IMR-90 (cell line): ENCODE measurements around the gene HRC. TPM values are rescaled to one million over a fixed set of nuclear protein-coding genes. Genes with fewer than 3 reads are reported as not detected.

Experiments used
- ATAC-seq: fragments of 200-7000 bp; cut with Tn5 transposase; 2 replicates; pipeline ENCODE4 v1.9.1; 2020; ENCODE audit warnings: low read depth, mild to moderate bottlenecking, moderate library complexity
- BruUV-seq: library from RNA; stranded (reverse); fragments of 400-500 nt; replicated peaks from 2 replicates; lab custom pipeline; 2021; lab: Mats Ljungman, UMichigan
- CTCF ChIA-PET: fragments of 300-600 bp; formaldehyde crosslinking; extraction: SDS; loops from one replicate; lab custom pipeline; 2021; ENCODE audit warnings: antibody characterized with exemption; lab: Yijun Ruan, JAX
- POLR2A ChIA-PET: fragments of 300-600 bp; sonication (Branson Sonifier 250); formaldehyde crosslinking; loops from one replicate; lab custom pipeline; 2022; ENCODE audit warnings: antibody characterized with exemption; ENCODE audit not compliant: unreplicated experiment; lab: Charles Lee
- DNase-seq: peaks from one replicate; pipeline ENCODE4 v3.0.0; 2013
- H2AFZ ChIP-seq: replicated peaks from 2 replicates; pipeline ENCODE3; 2013; ENCODE audit warnings: low read length, mild to moderate bottlenecking; ENCODE audit not compliant: poor library complexity
- H2AK5ac ChIP-seq: 2 replicates; pipeline ENCODE4 v1.6.1; 2013; ENCODE audit warnings: low read depth, low read length, inconsistent platforms
- H2AK9ac ChIP-seq: replicated peaks from 2 replicates; pipeline ENCODE3; 2013; ENCODE audit warnings: mild to moderate bottlenecking, low read depth, low read length, moderate library complexity; ENCODE audit not compliant: poor library complexity
- H2BK120ac ChIP-seq: 2 replicates; pipeline ENCODE4 v1.6.1; 2013; ENCODE audit warnings: low read depth, low read length, inconsistent platforms
- H2BK15ac ChIP-seq: 3 replicates; pipeline ENCODE4 v1.6.1; 2013; ENCODE audit warnings: low read depth, low read length, inconsistent platforms
- H2BK20ac ChIP-seq: 2 replicates; pipeline ENCODE4 v1.6.1; 2013; ENCODE audit warnings: low read depth, mild to moderate bottlenecking, inconsistent platforms, low read length, moderate library complexity
- H2BK5ac ChIP-seq: 2 replicates; pipeline ENCODE4 v1.6.1; 2013; ENCODE audit warnings: mild to moderate bottlenecking, low read depth, low read length, inconsistent platforms; ENCODE audit not compliant: poor library complexity, severe bottlenecking
- H3K14ac ChIP-seq: replicated peaks from 2 replicates; pipeline ENCODE4 v1.6.1; 2013; ENCODE audit warnings: low read depth, low read length, inconsistent platforms
- H3K18ac ChIP-seq: 2 replicates; pipeline ENCODE4 v1.6.1; 2013; ENCODE audit warnings: low read depth, low read length, control low read depth
- H3K23ac ChIP-seq: 2 replicates; pipeline ENCODE4 v1.6.1; 2013; ENCODE audit warnings: low read depth, low read length, inconsistent platforms
- H3K27ac ChIP-seq: 2 replicates; pipeline ENCODE4 v1.5.1; 2013; ENCODE audit warnings: mild to moderate bottlenecking, control low read depth, low read length; ENCODE audit not compliant: insufficient read depth
- H3K27me3 ChIP-seq: 2 replicates; pipeline ENCODE4 v1.6.1; 2013; ENCODE audit warnings: low read length; ENCODE audit not compliant: control insufficient read depth, insufficient read depth
- H3K36me3 ChIP-seq: 2 replicates; pipeline ENCODE4 v1.6.1; 2013; ENCODE audit warnings: low read length, mixed read lengths; ENCODE audit not compliant: control insufficient read depth, insufficient read depth
- H3K4ac ChIP-seq: 2 replicates; pipeline ENCODE4 v1.6.1; 2013; ENCODE audit warnings: low read depth, low read length, inconsistent platforms
- H3K4me1 ChIP-seq: 2 replicates; pipeline ENCODE4 v1.6.1; 2013; ENCODE audit warnings: low read length, mixed read lengths; ENCODE audit not compliant: control insufficient read depth, insufficient read depth
- H3K4me2 ChIP-seq: 2 replicates; pipeline ENCODE4 v1.6.1; 2013; ENCODE audit warnings: low read depth, mild to moderate bottlenecking, control low read depth, low read length, moderate library complexity
- H3K4me3 ChIP-seq: 2 replicates; pipeline ENCODE4 v1.5.1; 2013; ENCODE audit warnings: low read depth, mild to moderate bottlenecking, control low read depth, low read length, moderate library complexity; ENCODE audit not compliant: insufficient read depth
- H3K56ac ChIP-seq: 2 replicates; pipeline ENCODE4 v1.6.1; 2013; ENCODE audit warnings: low read length, inconsistent platforms; ENCODE audit not compliant: insufficient read depth; ENCODE audit errors: extremely low read depth
- H3K79me1 ChIP-seq, 2 experiments: 2 replicates each; pipeline ENCODE4 v1.6.1; 2013; ENCODE audit warnings: low read length in 2 of 2, inconsistent platforms in 1 of 2, low read depth in 1 of 2
- H3K9ac ChIP-seq: 2 replicates; pipeline ENCODE4 v1.6.1; 2013; ENCODE audit warnings: low read depth, low read length, control low read depth
- H3K9me1 ChIP-seq: 2 replicates; pipeline ENCODE4 v1.6.1; 2013; ENCODE audit warnings: low read length, inconsistent platforms; ENCODE audit not compliant: insufficient read depth
- H3K9me3 ChIP-seq: 2 replicates; pipeline ENCODE4 v1.6.1; 2013; ENCODE audit warnings: low read length; ENCODE audit not compliant: control insufficient read depth, insufficient read depth
- H4K20me1 ChIP-seq: 2 replicates; pipeline ENCODE4 v1.6.1; 2013; ENCODE audit warnings: low read length, inconsistent platforms; ENCODE audit not compliant: insufficient read depth
- H4K5ac ChIP-seq: 2 replicates; pipeline ENCODE4 v1.6.1; 2013; ENCODE audit warnings: mild to moderate bottlenecking, low read depth, low read length, control low read depth
- H4K8ac ChIP-seq, 2 experiments: 2 replicates each; pipeline ENCODE4 v1.6.1; 2013; ENCODE audit warnings: low read depth in 2 of 2, low read length in 2 of 2, control low read depth in 1 of 2, inconsistent platforms in 1 of 2
- H4K91ac ChIP-seq: 2 replicates; pipeline ENCODE4 v1.6.1; 2013; ENCODE audit warnings: low read depth, low read length, inconsistent platforms; ENCODE audit not compliant: insufficient read depth
- BHLHE40 ChIP-seq: fragments of 150-350 bp; IDR thresholded peaks from 2 replicates; pipeline ENCODE4 v1.6.1; 2016; ENCODE audit warnings: mild to moderate bottlenecking, low read depth, low read length
- CEBPB ChIP-seq: IDR thresholded peaks from 2 replicates; pipeline ENCODE4 v1.6.1; 2012; ENCODE audit warnings: low read depth, low read length, improper control_type of control experiment
- MAFK ChIP-seq: IDR thresholded peaks from 2 replicates; pipeline ENCODE4 v1.6.1; 2012; ENCODE audit warnings: low read depth, low read length, improper control_type of control experiment
- MXI1 ChIP-seq: IDR thresholded peaks from 2 replicates; pipeline ENCODE4 v1.6.1; 2012; ENCODE audit warnings: low read depth, mild to moderate bottlenecking, low read length, moderate library complexity, borderline replicate concordance
- NFE2L2 ChIP-seq: fragments of 150-350 bp; IDR thresholded peaks from 2 replicates; pipeline ENCODE4 v1.6.1; 2016; ENCODE audit warnings: low read depth, mild to moderate bottlenecking, low read length
- RAD21 ChIP-seq: IDR thresholded peaks from 2 replicates; pipeline ENCODE4 v1.6.1; 2012; ENCODE audit warnings: low read length, improper control_type of control experiment
- RCOR1 ChIP-seq: IDR thresholded peaks from 2 replicates; pipeline ENCODE4 v1.6.1; 2012; ENCODE audit warnings: mild to moderate bottlenecking, low read length, improper control_type of control experiment; ENCODE audit not compliant: insufficient replicate concordance
- RFX5 ChIP-seq: IDR thresholded peaks from 2 replicates; pipeline ENCODE4 v1.8.0; 2012; ENCODE audit warnings: low read depth, mild to moderate bottlenecking, low read length, moderate library complexity
- SMC3 ChIP-seq: fragments of 150-350 bp; IDR thresholded peaks from 2 replicates; pipeline ENCODE4 v1.6.1; 2016; ENCODE audit warnings: low read depth, mild to moderate bottlenecking, antibody characterized with exemption, low read length, moderate library complexity
- WGBS, 2 experiments: methylation state at CpG; one replicate each; pipeline versions ENCODE4 v1.1.5 to v1.1.7; 2013; ENCODE audit warnings: missing lambda C conversion rate in 2 of 2; ENCODE audit not compliant: insufficient read length in 1 of 2; ENCODE audit errors: extremely low coverage in 2 of 2; 5-methylcytosine and 5-hydroxymethylcytosine counted together
- dilution Hi-C: fragments of 300-500 bp; cut with HindIII; formaldehyde crosslinking; loops from one replicate; pipeline ENCODE4 v1.14.3; 2018; ENCODE audit warnings: low sequenced_read_pairs; ENCODE audit not compliant: unreplicated experiment
- in situ Hi-C: fragments of 300-500 bp; cut with MboI; formaldehyde crosslinking; loops from 3 replicates; pipeline ENCODE4 v1.14.3; 2019; ENCODE audit warnings: low sequenced_read_pairs, inconsistent platforms, mixed read lengths
- intact Hi-C: fragments of 100-400 bp; cut with micrococcal nuclease; formaldehyde crosslinking; loops from 2 replicates; pipeline ENCODE4 v1.10.0; 2022
- polyA plus RNA-seq, 3 experiments: library from polyadenylated mRNA; depleted of rRNA; stranded (reverse); fragments of >200 nt; gene quantifications; 2 replicates each; pipeline ENCODE4 v1.2.3, GENCODE V29; 2012; ENCODE audit warnings: low replicate concordance in 1 of 3
- total RNA-seq: library from RNA; depleted of rRNA; stranded (reverse); fragments of >200 nt; gene quantifications from 2 replicates; pipeline ENCODE4 v1.2.3, GENCODE V29; 2012
- TF ChIP-seq, protein P1 (sequence below): fragments of 150-350 bp; IDR thresholded peaks from 2 replicates; pipeline ENCODE4 v1.6.1; 2017; ENCODE audit warnings: mild to moderate bottlenecking, antibody characterized with exemption, low read length, low read depth
- TF ChIP-seq, protein P2 (sequence below): conservative IDR thresholded peaks from 2 replicates; pipeline ENCODE4 v1.5.1; 2012; ENCODE audit warnings: mild to moderate bottlenecking, low read depth, low read length, improper control_type of control experiment

The HRC gene
- total and polyA plus RNA-seq, 2 of the 4 experiments (the other 2 are of a cell fraction): 0.03 TPM; not detected in 1

DNA sequence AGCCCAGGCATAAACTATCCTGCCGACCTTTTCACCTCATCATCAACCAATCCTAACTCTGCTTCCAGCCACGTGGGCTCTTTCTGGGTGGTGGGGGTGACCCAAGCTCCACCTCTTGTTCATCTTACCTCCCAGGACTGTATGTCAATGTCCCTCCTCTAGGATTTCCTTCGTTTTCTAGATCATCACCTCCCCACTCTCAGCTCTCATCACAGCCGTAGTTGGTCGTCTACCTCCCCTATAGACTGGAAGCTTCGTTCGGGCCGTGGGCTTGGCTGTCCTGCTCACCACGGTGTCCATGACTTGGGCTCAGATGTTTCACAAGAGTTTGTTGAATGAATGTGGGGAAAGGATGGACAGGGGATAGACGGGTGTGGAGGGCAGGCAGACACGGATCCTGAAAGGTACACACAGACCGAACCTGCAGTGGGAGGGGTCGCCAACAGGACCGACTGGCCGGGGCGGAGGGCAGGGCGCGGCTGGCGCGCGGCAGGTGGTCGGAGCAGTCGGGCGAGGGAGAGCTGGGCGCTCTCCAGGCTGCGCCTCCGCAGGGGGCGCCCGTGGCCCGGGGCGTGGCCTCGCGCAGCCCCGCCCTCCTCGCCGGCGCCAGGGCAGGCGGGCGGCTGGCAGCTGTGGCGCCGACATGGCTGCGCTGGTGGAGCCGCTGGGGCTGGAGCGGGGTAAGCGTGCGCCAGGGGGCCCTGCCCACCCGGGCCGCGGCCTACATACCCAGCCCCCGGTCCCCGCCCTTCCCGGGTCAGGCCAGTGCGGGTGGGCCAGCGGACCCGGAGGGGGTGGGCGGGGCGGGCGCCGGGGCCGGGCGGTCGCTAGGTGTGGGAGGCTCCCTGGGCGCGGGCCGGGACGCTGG is 41.2 kb downstream of the HRC start, which contains the start of gene LIN7B:
TSS of gene LIN7B (plus strand) at position 609 of the 868 bp plus-strand sequence. CDS start at position 644, 35 bp downstream.
- H2AK5ac ChIP-seq: peak within 1 kb of the TSS; percentile 93
- peak within 1 kb of the TSS; percentile 22; the same call in 1 of the 2 replicates for H2BK120ac ChIP-seq
- peak within 1 kb of the TSS; percentile 48; the same call in 1 of the 2 replicates for H4K5ac ChIP-seq
- peak within 1 kb of the TSS; percentile 18 for H2BK5ac ChIP-seq
- dilution Hi-C loops (no loop called here), in situ Hi-C loops (no loop called here), intact Hi-C loops (loop anchor here (5.0 kb wide), 1 partner anchor 83 kb away; no protein-coding TSS in a partner anchor)
- TF ChIP-seq NFE2L2: no peak
- TF ChIP-seq, protein P1, sequence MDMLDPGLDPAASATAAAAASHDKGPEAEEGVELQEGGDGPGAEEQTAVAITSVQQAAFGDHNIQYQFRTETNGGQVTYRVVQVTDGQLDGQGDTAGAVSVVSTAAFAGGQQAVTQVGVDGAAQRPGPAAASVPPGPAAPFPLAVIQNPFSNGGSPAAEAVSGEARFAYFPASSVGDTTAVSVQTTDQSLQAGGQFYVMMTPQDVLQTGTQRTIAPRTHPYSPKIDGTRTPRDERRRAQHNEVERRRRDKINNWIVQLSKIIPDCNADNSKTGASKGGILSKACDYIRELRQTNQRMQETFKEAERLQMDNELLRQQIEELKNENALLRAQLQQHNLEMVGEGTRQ: peak; percentile 85
- TF ChIP-seq, protein P2, sequence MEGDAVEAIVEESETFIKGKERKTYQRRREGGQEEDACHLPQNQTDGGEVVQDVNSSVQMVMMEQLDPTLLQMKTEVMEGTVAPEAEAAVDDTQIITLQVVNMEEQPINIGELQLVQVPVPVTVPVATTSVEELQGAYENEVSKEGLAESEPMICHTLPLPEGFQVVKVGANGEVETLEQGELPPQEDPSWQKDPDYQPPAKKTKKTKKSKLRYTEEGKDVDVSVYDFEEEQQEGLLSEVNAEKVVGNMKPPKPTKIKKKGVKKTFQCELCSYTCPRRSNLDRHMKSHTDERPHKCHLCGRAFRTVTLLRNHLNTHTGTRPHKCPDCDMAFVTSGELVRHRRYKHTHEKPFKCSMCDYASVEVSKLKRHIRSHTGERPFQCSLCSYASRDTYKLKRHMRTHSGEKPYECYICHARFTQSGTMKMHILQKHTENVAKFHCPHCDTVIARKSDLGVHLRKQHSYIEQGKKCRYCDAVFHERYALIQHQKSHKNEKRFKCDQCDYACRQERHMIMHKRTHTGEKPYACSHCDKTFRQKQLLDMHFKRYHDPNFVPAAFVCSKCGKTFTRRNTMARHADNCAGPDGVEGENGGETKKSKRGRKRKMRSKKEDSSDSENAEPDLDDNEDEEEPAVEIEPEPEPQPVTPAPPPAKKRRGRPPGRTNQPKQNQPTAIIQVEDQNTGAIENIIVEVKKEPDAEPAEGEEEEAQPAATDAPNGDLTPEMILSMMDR: peak; percentile 67
- no peak for TF ChIP-seq SMC3
- peak; percentile 25; the same call in 1 of the 2 replicates for TF ChIP-seq RAD21
- no peak for TF ChIP-seq MAFK
- peak; percentile 53; the same call in 1 of the 2 replicates for TF ChIP-seq MXI1
- TF ChIP-seq CEBPB: peak; percentile 55
- TF ChIP-seq RFX5: no peak
- TF ChIP-seq RCOR1: peak; percentile 38
- no peak for TF ChIP-seq BHLHE40
- peak within 1 kb of the TSS; percentile 89 for H3K23ac ChIP-seq
- peaks cover 8% of the 10 kb centered on the region for H3K36me3 ChIP-seq
- no peak within 1 kb of the TSS; the same call in 1 of the 2 replicates for H3K18ac ChIP-seq
- no peak within 1 kb of the TSS for H2BK20ac ChIP-seq
- H3K27ac ChIP-seq: peak within 1 kb of the TSS; percentile 57; the same call in 1 of the 2 replicates
- peaks cover 10% of the 10 kb centered on the region for H4K20me1 ChIP-seq
- no peak within 1 kb of the TSS for H3K56ac ChIP-seq
- H3K14ac ChIP-seq: peak within 1 kb of the TSS; percentile 79
- H3K27me3 ChIP-seq: no peaks in the 10 kb centered on the region
- ATAC-seq: peak; percentile 74
- no peaks in the 10 kb centered on the region for H3K9me3 ChIP-seq
- H3K79me1 ChIP-seq: peaks cover 4 to 49% of the 10 kb centered on the region in 2 experiments; a peak in 3 of 4 replicates
- peaks cover 8% of the 10 kb centered on the region for H3K4me1 ChIP-seq
- H3K4me3 ChIP-seq: peak within 1 kb of the TSS; percentile 96
- no TSS peak for BruUV-seq
- peak within 1 kb of the TSS; percentile 98 for H2AFZ ChIP-seq
- H2BK15ac ChIP-seq: no peak within 1 kb of the TSS; the same call in 2 of the 3 replicates
- H4K8ac ChIP-seq: peak within 1 kb of the TSS in 1 of 2 experiments; percentile 65; a peak in 2 of 4 replicates
- peak within 1 kb of the TSS; percentile 71 for H3K9ac ChIP-seq
- DNase-seq: peak; percentile 54
- ChIA-PET POLR2A (no interaction called here), CTCF (interaction anchor here (0.7 to 2.9 kb wide), 5 partner anchors 14 to 85 kb away, joined by 4 to 13 read pairs (median 4); no protein-coding TSS in a partner anchor)
- peak within 1 kb of the TSS; percentile 43; the same call in 1 of the 2 replicates for H4K91ac ChIP-seq
- peak within 1 kb of the TSS; percentile 98 for H2AK9ac ChIP-seq
- peak within 1 kb of the TSS; percentile 52 for H3K4ac ChIP-seq
- 0% methylated on average over 38 of the region's 66 CpGs; no CpG with 5 or more reads in 1 of the 2 experiments for WGBS, 2 experiments
- peaks cover 23% of the 10 kb centered on the region for H3K9me1 ChIP-seq
- peak within 1 kb of the TSS; percentile 95 for H3K4me2 ChIP-seq
